HL-60/S4 (cell line): ENCODE results near the gene OR4S1.
"Not testable (repeated sequence)": the region's sequence is repeated elsewhere in the genome, so short reads cannot be mapped to it uniquely, and the experiment has no call there.

Experiments
- in situ Hi-C: fragments of 300-500 bp; cut with MboI; formaldehyde crosslinking; loops from 2 replicates; pipeline ENCODE4 v1.14.3; 2022; ENCODE audit warnings: low sequenced_read_pairs

Gene OR4S1, protein sequence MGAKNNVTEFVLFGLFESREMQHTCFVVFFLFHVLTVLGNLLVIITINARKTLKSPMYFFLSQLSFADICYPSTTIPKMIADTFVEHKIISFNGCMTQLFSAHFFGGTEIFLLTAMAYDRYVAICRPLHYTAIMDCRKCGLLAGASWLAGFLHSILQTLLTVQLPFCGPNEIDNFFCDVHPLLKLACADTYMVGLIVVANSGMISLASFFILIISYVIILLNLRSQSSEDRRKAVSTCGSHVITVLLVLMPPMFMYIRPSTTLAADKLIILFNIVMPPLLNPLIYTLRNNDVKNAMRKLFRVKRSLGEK

DNA sequence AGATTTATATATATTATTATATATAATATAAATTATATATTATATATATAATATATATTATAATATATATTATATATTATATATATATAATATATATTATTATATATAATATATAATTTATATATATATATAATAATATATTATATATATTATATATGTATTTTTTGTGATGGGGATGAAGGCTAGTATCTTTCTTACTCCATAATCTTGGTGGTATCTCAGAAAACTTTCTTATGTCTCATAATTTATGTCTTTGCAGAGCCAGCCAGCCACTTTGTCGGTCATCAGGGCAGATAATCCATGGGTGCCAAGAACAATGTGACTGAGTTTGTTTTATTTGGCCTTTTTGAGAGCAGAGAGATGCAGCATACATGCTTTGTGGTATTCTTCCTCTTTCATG, at the start of gene OR4S1:
OR4S1 (plus strand) TSS at position 301 of the 400 bp plus-strand sequence; CDS start at position 301, 0 bp downstream.
- in situ Hi-C loops: no loop called here

DNA sequence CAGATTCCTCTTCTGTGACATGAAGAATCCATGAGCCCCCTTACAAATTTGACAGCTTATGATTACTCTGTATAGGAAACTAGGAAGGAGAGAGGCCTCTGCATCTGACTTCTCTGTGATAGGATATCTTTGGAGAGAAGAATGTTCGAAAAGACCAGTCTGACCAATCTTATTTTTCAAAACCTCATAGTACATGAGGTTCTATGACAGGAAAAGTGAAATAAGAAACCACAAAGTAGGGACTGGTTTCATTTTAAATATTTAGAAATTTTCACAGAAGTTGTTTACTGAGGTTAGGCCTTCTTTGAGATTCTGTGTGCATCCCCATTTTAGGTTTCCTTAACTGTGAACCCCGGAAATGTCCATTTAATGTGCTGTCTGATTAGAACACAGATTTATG, 44.4 kb upstream of the OR4S1 start:
- in situ Hi-C loops: no loop called here

DNA sequence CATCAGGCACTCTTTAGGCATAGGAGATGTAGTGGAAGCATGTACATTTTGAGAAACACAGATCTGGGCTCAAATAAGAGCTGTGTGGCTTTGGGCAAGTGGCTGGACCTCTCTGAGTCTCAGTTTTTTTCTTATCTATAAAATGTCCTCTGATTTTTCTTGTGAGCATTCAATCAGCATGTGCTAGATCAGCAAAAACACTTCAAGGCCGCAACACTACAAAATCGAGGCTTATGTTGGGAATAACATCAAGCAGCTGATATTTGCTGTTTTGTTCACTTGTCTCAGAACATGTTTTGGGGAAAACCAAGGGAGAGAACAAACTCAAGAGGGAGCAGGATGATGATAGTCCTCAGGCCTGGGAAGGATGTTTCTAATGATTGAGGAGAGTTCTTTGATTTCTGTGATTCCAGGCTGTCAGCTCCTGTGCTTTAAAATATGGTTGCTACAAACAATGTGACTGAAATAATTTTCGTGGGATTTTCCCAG, 42.6 kb upstream of the OR4S1 start, which contains the start of gene OR4X1:
OR4X1 (plus strand) TSS at position 439 of the 489 bp plus-strand sequence; CDS start at position 439, 0 bp downstream.
- in situ Hi-C loops: no loop called here

DNA sequence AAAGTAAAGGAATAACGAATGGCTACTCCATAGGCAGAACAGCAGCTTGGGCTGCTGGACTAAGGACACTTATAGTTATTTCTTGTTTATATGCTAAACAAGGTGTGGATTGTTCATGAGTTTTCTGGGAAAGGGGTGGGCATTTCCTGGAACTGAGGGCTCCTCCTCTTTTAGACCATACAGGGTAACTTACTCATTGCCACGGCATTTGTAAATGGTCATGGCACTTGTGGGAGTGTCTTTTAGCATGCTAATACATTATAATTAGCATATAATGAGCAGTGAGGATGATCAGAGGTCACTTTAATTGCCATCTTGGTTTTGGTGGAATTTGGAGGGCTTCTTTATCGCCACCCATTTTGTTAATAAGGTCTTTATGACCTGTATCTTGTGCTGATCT, 35.4 kb upstream of the OR4S1 start:
- in situ Hi-C loops: no loop called here

DNA sequence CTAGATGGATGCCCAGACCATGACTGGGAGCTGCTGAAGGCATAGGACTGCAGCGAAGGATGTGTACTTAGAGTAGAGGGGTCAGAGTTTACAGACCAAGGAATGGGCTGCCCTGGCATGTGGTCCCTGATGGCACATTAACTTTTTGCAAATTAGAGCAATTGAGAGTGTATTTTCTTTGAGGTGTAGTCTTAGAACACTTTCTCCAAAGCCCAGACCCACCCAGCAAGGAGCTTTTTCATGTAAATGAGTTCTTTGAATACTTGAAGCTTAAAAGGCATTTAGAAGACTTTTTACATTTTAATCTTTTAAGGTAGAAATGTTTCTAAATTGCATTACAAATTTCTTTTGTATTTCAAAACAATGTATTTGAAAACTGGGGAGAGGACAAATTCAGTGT, 33.4 kb upstream of the OR4S1 start:
- in situ Hi-C loops: no loop called here

DNA sequence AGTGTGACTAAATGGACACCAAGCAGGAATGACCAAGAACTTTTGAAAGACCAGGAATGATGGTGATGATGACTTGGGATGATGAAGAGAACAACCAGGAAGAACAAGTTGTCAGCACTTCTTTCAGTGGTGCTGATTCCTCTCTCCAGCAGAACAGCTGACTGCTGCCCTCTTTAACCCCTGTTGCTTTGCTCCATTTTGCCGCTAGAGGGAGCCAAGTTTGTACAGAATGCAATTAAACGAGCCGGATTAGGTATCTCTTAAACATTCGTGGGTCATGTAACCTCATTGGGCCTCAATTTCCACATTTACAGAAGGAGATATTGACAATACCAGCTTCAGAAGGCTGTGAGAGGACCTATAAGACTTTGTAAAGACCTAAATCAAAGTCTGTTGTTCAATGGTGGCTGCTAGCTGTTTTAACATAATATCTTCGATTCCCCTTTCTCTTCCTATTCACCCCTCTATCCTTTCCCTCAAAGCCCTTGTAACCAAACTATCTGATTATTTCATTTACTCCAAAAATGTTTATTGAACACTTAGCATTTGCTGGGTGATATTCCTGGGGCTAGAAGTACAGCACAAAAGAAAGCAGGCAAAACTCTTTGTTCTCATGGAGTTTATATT, 1.9 kb downstream of the OR4S1 start:
- in situ Hi-C loops: no loop called here

DNA sequence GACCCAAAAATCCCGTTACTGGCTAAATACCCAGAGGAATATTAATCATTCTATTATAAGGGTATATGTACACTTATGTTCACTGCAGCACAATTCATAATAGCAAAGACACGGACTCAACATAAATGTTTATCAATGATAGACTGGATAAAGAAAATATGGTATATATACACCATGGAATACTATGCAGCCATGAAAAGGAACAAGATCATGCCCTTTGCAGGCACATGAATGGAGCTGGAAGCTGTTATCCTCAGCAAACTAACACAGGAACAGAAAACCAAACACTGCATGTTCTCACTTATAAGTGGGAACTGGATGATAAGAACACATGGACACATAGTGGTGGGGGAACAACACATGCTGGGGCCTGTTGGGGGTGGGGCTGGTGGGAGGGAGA, 7.6 kb downstream of the OR4S1 start:
- in situ Hi-C loops: not testable (repeated sequence)

DNA sequence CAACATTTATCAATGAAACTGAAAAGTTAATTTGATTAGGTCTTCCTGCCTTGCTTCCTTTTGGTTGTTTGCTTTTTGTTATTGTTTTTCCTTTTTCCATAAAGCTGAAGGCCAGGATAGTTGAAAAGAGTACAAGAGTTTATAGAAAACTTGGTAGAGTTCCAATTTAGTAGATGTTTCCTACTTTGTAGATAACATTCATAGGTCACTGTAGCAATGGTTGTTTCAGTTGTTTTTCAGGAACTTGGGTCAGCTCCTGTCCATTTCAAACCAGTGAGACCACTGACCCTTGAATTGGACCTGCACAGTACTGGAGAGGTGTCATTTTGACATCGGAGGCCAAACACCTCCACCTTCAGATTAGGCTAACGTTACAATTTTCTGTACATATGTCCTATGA, 13.8 kb downstream of the OR4S1 start:
- in situ Hi-C loops: not testable (repeated sequence)

DNA sequence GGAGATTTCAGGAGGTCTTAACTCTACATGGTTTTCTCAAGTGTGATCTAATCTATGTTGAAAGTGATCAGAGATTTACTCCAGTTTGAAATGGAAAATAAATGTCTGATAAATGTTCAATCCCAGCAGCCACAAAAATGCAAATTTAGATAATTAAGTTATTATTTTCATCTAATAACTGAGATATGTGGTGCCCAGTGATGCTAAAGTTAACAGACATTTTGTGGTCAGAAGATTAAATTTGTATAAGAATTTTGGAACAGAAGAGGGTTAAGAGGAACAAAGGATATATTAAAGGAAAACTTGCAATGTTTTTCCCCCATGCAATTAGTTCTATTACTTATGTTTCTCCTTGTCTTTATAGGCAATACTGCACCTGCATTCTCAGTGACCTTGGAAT, 18.6 kb downstream of the OR4S1 start, which contains the start of gene OR4C3:
OR4C3 (plus strand) TSS at position 301 of the 400 bp plus-strand sequence. CDS start 102 bp downstream, outside the sequence.
- in situ Hi-C loops: not testable (repeated sequence)

DNA sequence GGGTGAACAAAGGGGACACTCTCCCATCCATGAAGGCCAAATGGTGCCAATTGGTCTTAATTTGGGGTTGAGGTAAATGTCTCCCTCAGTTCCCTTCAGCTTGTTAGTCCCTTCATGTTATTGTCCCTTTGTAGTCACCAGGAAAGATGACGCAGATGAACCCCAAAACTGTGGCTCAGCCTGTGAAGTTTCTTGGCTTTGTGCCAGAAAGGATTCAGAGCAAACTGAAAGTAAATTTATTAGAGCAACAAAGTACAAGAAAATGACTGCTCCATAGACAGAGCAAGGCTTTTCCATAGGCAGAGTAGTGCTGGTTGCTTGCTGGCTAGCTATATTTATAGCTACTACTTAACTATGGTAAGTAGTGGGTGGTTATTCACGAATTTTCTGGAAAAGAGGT, 35.4 kb downstream of the OR4S1 start:
- in situ Hi-C loops: no loop called here

DNA sequence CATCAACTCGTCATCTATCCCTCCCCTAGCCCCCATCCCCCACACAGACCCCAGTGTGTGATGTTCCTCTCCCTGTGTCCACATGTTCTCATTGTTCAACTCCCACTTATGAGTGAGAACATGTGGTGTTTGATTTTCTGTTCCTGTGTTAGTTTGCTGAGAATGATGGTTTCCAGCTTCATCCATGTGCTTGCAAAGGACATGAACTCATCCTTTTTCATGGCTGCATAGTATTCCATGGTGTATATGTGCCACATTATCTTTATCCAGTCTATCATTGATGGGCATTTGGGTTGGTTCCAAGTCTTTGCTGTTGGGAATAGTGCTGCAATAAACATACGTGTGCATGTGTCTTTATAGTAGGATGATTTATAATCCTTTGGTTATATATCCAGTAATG, 36.5 kb downstream of the OR4S1 start:
- in situ Hi-C loops: not testable (repeated sequence)

DNA sequence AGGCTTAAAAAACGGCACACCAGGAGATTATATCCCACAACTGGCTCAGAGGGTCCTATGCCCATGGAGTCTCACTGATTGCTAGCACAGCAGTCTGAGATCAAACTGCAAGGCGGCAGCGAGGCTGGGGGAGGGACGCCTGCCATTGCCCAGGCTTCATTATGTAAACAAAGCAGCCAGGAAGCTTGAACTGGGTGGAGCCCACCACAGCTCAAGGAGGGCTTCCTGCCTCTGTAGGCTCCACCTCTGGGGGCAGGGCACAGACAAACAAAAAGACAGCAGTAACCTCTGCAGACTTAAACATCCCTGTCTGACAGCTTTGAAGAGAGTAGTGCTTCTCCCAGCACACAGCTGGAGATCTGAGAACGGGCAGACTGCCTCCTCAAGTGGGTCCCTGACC, 40.3 kb downstream of the OR4S1 start:
- in situ Hi-C loops: not testable (repeated sequence)

DNA sequence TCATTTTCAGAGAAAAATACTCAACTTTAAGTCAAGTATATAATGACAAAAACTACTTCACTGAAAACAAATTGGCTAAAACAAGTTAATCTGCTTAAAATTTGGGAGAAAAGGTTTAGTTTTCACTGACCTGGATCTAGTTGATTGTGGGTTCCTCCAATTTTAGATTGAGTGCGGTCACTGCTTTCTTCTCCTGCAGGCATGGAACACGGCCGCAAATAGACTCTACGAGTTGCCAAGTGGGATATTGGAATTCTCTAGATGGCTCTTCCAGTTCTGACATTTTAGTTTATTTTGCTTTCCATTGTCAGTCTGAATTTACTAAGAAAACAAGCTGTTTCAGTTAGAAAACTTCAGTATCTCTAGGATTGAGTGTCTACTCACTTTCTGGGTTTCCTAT, 48.0 kb downstream of the OR4S1 start:
- in situ Hi-C loops: no loop called here

DNA sequence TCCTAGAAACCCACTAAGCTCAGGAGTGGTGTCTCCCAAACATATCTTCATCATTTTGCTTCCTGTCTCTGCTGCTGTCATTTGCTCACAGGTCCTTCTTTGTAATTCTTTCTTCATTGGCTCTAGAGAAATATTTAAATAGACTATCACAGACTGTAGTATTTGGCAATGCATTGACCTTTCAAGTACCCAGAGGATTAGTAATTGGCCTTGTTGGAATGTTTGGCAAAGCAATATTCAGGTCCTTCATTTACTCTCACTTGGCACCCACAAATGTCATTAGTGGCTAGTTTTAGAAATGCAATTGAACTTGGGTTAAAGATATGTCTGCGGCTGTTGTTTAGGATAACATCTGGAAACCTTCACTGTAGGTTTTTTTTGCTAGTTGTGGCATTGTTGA, 48.7 kb downstream of the OR4S1 start:
- in situ Hi-C loops: no loop called here
